NCI-H1092 (cell line): Measurements from ENCODE around the gene TBCK.
"Not testable (repeated sequence)": the region's sequence is repeated elsewhere in the genome, so short reads cannot be mapped to it uniquely, and the experiment has no call there.

Source experiments
- DNase-seq: peaks from one replicate; lab custom pipeline; 2025; lab: John Stamatoyannopoulos, UW

The TBCK gene

DNA sequence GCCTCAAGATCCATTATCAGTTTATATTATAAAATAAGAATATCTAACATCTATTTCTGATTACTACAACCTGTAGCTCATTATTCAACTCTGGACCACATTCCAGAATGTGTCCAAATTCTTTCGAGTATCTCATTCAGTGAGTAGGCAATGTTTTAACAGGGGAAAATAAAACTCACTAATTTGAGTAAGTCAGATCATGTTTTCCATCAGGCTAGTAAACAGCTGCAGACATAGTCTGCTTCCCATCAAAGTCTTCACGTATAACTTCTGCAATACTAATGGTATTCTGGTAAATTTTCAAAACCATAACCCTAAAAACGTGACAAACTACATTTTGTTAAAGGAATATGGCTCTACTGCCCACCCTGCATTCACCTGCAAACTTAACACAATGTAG is 31.8 kb downstream of the TBCK start:
- DNase-seq, result no peak

GRCh38 chr4:106277140-106277675 is 38.8 kb downstream of the TBCK start:
- no peak for DNase-seq

GRCh38 chr4:106273831-106274230 is 42.2 kb downstream of the TBCK start:
- no peak for DNase-seq

DNA sequence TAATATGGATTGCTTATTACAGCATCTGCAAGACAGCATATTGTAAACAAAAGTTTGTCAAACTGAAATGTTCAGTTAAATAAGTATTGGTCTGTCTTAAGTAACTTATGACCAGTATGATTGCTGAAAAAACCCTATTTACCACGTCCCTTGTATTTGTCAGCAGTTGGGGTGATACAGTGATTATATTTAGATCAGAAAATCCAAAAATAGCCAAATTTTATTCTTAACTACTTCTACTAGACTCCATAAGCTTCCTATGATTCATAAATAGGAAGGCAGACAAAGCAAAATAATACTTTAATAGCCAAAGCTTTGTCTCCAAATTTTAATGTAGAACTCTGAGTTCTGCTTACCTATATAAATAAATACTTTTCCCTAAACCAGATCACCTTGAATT is 45.3 kb downstream of the TBCK start:
- DNase-seq, result no peak

DNA sequence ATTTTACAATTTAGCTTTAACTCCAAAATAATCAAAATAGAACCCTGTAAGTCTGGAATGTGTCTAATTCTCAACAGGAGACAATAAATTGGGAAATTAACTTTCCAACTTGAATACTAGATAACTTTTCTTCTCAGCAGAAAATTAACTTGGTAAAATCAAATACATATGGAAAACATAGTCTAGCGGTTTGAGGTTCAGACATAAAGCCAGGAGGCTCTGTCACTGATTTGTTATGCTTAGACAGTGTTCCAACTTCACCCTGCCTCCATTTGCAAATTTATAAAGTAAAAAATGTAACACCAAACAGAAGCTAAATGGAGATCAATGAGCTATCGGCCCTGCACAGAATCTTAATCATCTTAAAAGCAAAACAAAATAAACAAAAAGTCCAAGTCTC is 46.3 kb downstream of the TBCK start:
- no peak for DNase-seq

GRCh38 chr4:106268786-106269185 is 47.2 kb downstream of the TBCK start:
- no peak for DNase-seq

DNA sequence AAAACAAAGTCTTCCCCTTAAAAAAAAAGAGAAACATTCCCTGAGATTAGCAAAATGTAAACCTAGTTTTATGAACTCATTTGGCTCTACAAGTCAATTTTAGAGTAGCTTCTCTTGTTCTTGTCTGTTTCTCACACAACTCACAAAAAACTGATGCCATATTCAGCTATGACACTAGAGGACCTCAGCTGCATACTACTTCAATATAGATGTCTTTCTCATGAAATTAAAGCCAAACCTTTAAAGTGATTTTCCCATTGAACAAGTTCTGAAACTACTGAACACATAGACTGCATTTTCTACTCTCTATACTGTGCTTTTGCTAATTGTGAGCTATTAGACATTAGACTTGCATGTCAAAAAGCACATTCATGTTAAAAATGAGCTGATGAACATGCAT is 49.8 kb downstream of the TBCK start:
- no peak for DNase-seq

DNA sequence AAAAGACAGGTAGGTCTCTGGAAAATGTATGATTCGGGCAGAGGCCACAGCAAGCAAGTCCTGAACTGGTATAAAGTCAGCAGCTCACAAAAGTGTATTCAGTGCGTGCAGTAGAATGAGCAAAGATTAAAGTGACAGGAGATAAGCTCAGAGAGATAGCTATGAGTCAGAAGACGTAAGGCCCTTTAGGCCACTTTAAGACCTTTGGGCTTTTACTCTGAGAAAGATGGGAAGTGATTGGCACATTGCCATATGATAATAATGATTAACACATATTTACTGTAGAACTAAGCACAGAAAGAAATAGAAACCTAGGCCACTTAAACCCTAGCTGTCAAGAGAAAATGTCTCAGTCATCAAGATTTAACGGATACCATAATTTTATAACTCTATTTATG is 51.7 kb downstream of the TBCK start:
- no peak for DNase-seq

GRCh38 chr4:106263594-106264330 is 52.2 kb downstream of the TBCK start:
- no peak for DNase-seq

DNA sequence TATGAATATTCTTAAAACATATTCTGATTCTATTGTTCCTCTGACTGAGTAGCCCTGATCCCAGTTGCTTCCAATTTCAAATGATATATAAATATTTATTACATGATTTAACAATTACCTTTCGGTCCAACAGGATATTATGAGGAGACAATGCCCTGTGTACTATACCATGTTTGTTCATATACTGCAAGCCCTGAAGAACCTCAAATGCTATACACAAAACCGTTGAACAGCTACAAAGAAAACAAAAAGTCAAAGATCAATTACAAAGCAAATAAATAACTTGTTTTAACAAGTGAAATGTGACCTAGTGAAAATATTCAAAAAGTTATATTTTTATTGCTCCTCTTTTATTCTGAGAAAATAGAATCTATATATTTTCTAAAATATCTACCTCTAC is 54.0 kb downstream of the TBCK start:
- no peak for DNase-seq

- no peak for DNase-seq
These were observed 57.6 kb downstream of the TBCK start for GRCh38 chr4:106258145-106259045.

DNA sequence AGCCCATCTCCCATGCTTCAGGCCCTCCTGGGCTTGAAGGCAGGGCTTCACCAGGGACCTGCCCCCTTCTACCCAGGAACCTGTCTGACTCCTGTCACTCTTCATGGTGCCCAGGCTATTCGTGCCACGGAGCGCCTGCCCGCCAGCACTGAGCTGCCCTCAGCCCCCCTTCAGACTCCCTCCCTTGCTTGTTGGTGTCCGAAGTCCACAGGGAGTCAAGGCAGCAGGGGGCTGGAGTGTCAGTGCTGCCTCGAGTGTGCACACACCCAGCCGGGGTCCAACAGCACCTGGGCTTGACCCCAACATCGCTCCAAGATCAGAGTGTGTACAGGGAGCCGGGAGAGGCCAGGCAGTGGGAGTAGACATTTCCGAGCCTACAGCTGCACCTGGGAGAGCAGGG is 59.8 kb downstream of the TBCK start:
- DNase-seq, result no peak

DNA sequence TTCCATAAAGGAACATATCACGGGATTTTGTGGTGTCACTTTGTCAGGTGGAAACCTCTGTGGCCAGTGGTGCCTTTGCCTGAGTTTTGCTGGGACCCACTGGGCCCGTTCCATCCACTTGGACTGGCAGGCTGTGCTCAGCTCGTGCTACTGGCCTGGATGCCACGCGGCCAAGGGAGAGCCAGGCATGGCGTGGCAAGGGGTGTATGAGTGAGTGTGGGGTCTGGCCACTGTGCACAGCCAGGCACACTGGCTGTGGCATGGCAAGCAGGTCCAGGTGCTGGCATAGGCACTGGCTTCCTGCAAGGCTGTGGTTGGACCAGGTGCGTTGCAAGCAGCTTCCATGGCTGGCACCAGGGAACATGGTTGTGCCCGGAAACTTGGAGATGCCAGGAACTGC is 60.8 kb downstream of the TBCK start:
- no peak for DNase-seq

DNA sequence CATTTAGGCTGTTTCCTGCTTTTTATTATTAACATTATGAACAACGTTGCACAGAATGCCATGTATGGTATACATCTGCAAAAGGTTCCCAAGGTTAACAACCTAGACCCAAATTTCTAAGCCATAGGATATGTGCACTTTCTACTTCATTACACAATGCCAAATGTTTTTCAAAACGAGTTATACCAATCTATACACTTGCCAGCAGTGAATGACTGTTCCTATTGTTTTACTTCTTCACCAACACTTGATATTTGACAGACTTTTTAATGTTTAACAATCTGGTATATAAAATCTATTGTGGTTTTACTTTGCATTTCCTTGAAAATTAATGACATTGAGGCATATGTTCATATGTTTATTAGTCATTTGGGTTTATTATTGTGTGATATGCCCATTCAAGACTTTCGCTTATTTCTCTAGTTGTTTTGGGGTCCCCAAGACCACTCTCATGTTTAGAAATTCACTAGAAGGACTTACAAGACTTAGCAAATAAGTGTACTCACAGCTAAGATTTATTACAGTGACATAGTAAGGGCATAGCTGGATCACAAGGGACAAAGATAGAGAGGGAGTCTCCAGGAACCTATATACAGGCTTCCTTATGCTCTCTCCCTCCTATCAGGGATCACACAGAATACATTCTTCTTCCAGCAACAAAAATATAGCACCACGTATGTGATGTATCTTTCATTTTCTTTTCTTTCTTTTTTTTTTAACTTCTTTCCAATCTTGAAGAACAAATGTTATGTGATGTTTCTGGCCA is 62.5 kb downstream of the TBCK start:
- DNase-seq, result no peak

- no peak for DNase-seq
These were observed 68.4 kb downstream of the TBCK start for GRCh38 chr4:106247600-106247999.

DNA sequence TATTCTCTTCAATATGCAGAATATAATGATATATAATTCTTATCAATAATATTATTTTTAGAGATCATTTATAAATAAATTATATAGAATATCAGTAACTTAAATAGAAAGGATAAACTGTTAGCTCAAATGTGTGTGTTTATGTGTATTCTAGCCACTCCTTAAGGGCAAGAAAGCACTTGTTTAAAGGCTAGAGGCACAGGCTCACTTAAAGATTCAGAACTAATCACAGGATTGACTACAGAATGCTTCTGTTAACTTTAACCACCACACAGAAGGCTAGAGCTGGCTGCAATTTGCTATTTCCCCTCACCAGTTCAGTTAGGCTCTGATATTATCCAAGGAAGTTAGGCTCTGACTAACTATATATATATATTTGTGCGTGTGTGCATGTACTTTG is 69.6 kb downstream of the TBCK start:
- DNase-seq, result no peak

DNA sequence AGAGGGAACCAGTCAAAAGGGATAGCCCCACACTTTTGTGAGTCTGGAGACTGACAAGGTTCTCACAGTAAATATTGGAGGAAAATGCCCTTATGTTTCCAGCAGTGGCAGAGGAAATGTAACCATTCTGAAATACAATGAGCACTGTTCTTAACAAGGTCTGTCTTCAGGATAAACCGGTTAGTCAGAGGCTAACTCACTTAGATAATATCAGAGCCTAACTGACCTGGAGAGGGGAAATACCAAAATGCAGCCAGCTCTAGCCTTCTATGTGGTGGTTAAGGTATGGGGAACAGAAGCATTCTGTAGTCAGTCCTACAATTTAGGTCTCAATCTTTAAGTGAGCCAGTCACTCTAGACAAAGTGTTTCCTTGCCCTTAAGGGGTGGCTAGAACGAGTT is 70.8 kb downstream of the TBCK start:
- DNase-seq, result no peak

DNA sequence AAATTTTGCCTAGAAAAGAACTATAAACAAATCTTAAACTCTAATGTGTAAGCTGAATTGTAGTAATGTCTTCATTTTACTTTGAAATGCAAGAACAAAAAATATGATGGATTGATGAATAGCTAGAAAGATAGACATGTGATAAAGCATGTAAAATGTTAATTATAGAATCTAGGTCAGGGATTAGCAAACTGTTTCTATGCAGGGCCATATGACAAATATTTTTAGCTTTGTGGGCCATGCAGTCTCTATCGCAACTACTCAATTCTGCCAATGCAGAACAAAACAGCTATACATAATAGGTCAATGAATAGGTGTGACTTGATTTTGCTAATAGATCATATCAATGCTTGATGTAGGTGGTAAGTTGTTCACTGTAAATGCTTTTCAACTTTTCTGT is 75.3 kb downstream of the TBCK start:
- no peak for DNase-seq

DNA sequence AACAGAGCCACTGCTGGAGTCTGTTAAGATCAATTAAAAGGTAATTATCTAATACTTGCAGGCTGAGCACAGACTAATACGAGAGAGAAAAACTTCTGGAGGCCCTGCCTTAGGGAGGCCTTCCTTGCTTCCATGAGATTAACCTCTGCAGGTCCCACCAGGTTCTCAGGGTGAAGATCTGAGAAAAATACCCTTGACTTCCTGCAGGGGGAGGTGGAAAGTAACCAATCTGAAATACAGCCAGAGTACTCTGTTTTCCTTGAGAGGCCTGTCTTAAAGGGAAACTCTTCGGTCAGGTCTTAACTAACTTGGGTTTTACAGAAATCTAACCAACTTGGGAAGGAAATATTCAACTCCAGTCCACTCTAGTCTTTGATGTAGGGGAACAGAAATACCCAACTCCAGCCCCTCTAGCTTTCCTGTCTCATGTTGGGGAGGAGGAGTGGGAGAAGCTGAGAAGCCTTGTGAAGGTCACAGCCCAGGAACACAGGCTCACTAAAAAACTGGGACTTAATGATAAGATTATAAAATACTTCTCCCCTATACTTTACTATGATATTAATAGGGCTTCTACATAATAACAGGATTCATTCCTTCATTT is 77.1 kb downstream of the TBCK start:
- DNase-seq, result no peak

- DNase-seq, result no peak
These were observed 84.1 kb downstream of the TBCK start for GRCh38 chr4:106231931-106232330.

DNA sequence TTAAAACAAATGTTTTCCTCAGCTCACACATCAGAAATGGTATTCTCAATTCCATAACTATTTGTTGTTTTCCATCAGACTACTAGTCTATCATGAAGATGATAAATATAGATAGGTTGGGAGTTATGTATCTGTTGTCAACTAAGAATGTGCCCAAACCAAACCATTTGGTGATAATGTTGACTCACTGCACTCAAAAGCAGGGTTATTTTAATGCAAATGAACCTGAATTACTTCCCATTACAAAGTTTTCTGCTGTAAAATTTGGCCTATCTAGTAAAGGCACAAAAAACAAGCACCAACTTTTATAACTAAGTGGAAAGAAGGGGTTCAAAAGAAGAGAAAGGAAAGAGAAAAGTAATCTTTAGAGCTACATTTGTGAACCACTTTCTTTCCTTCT is 93.5 kb downstream of the TBCK start:
- no peak for DNase-seq

DNA sequence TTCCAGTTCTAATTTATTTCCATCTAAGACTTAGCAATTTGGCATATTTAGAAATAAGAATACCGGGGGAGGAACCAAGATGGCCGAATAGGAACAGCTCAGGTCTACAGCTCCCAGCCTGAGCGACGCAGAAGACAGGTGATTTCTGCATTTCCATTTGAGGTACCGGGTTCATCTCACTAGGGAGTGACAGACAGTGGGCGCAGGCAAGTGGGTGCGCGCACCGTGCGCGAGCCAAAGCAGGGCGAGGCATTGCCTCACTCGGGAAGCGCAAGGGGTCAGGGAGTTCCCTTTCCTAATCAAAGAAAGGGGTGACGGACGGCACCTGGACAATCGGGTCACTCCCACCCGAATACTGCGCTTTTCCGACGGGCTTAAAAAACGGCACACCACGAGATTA is 102.7 kb downstream of the TBCK start:
- DNase-seq, result not testable (repeated sequence)
